HG03196 (cell line): ENCODE measurements around the gene MAGI3.
"Not testable (repeated sequence)": the region's sequence is repeated elsewhere in the genome, so short reads cannot be mapped to it uniquely, and the experiment has no call there.

Experiments used
- ATAC-seq: cut with Tn5 transposase; IDR thresholded peaks from one replicate; pipeline ENCODE4 v1.9.1; 2021; ENCODE audit not compliant: unreplicated experiment

Gene MAGI3

GRCh38 chr1:113575744-113576260 is 185.5 kb downstream of the MAGI3 start:
- not testable (repeated sequence) for ATAC-seq

GRCh38 chr1:113576271-113576670 is 186.0 kb downstream of the MAGI3 start:
- no peak for ATAC-seq

- ATAC-seq, result no peak
Measured at GRCh38 chr1:113579256-113580018, 189.1 kb downstream of the MAGI3 start.

GRCh38 chr1:113581323-113581722 is 191.0 kb downstream of the MAGI3 start:
- no peak for ATAC-seq

GRCh38 chr1:113582084-113582483 is 191.8 kb downstream of the MAGI3 start:
- ATAC-seq, result no peak

DNA sequence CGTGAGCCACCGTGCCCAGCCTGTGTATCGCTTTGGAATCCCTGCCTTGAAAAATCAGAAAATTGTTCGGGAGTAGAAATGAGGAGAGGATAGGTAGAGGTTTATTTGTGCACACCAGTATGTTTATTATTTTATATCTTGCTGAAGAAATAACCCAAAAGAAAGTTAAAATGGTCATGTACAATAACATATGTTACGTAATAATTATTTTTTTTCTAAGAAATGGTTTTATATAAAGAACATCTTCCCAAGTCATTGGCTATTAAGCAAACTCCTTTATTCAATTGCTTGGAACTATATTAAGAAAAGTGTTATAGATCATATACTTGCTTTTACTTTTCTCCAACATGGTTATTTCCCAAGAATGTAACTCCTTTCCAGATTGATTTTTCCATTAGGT is 197.2 kb downstream of the MAGI3 start:
- ATAC-seq, result no peak

DNA sequence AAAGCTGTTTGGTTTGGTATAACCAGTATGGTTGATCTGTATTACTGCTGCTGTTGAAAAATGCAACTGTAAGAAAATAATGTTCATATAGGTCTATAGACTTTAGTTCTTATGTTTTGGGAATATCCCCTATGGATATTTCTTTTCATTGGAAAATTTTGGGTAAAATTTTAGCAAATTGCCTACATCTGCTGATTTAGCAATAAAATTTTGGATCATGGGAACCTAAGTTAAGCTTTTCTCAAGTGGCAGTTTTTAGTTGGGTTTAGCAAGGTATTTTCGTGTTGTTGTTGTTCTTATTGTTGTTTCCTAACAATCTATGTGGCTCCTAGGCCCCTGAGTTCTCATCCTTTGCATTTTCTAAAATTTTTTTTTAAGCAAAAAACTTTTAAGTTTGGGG is 201.9 kb downstream of the MAGI3 start:
- no peak for ATAC-seq

- no peak for ATAC-seq
Measured at GRCh38 chr1:113593550-113594297, 203.4 kb downstream of the MAGI3 start.

DNA sequence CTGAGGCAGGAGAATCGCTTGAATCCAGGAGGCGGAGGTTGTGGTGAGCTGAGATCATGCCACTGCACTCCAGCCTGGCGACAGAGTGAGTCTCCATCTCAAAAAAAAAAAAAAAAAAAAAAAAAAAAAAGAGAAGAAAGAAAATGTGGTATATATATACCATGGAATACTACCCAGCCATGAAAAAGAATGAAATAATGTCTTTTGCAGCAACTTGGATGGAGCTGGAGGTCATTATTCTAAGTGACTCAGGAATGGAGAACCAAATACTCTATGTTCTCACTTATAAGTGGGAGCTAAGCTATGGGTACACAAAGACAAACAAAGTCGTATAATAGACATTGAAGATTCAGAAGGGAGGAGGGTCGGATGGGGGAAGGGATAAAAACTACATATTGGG is 214.2 kb downstream of the MAGI3 start:
- ATAC-seq, result not testable (repeated sequence)

DNA sequence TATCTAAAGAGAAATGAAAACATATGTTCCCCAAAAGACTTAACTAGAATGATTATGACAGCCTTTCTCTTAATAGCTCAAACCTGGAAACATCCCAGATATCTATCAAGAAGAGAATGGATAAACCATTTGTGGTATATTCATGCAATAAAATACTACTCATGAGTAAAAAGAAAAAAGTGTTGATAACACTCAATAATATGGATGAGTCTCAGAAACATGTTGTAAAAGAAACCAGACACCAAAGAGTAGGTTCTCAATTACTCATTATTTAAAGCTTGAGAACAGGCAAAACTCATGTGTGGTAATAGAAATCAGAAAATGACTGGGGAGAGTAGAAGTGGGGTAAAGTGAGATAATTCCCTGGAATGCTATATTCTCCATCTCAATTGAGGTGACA is 214.8 kb downstream of the MAGI3 start:
- ATAC-seq, result no peak

DNA sequence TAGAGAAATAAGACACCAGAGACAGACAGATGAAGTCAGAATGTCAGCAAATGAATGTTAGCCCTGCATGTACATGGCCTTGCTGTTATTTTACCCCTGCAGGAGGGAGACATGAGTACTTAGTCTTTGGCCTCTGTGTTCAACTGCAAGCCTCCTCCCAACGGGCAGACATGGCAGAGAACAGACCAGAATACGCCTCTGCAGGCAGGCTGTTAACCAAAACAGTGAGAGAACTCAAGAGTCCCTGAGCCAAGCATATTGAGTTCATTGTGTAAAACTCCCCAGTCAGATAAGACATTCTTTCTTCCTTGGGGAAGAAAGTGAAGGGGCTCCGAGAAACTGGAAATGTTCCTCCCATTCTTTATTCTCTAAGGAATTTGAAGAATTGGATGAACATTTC is 218.1 kb downstream of the MAGI3 start:
- no peak for ATAC-seq

- no peak for ATAC-seq
Measured at GRCh38 chr1:113610372-113610771, 220.1 kb downstream of the MAGI3 start.

GRCh38 chr1:113615425-113615824 is 225.1 kb downstream of the MAGI3 start:
- ATAC-seq, result no peak

DNA sequence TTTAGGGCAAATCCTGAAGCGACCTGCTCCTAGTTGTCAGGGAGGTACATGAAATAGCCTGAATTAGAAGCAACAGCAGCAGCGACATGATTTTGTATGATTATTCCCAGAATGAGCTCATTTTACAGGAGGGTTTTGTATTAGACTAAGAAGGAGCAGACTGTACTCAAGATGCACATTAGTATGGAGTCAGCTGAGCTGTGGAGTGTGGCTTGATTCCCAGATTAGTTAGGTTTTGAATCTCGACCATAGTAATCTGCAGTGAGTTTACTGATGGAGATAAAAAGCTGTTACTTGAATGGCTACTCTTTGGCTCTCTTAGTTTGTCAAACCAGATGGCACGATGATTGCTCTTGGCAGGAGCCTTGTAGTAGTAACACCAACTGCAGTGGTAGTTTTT is 225.8 kb downstream of the MAGI3 start:
- no peak for ATAC-seq

DNA sequence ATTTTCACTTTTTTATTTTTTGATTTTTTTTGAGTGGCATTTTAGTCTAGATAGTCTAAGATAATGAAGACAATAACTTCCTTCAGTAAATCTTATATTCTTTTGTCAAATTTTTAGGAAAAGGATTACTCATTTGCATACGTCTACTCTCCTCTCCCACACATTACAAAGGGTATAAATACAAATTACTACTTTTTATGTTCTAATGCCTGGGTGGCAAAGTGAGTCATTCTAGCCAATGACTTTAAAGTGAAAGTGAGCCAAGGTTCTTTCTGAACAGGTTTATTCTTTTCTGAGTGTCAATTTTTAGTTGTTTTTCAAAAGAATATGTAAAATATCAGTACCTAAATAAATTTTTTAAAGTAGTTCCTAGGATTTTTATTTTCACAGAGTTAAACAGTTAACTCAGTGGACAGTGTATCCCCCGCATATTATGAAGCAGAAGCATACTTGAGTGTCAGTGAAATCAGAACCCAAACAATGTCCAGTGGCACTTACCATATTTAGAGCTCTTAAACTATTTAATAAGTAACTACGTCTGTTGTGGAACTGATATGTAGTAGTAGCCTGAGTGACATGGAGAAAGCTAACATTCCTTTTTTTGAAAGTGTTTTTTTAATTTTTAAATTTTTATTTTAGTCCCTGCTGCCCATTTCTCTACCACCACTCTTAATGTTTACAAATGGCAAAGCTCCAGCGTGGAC is 227.3 kb downstream of the MAGI3 start:
- ATAC-seq, result no peak

- no peak for ATAC-seq
Measured at GRCh38 chr1:113628997-113629396, 238.7 kb downstream of the MAGI3 start.

GRCh38 chr1:113630340-113631327 is 240.3 kb downstream of the MAGI3 start:
- no peak for ATAC-seq

DNA sequence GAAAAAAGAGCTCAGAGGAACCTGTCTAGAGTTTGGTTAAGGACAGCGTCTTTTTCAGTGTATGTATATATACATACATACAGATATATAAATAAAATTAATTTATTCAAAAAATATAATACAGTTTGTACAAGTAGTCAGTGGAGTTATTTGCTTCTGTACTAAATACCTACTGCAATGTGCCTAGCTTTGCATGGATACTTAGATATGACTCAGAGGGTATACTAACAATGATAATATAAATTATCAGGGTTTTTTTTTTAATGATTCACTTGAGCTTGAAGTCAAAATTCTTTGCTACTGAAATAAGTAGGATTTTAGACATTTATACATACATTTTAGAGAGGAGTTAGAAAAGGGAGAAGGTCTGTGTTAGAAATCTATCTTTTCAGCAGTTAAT is 251.1 kb downstream of the MAGI3 start:
- no peak for ATAC-seq

- no peak for ATAC-seq
Measured at GRCh38 chr1:113647164-113647563, 256.8 kb downstream of the MAGI3 start.

DNA sequence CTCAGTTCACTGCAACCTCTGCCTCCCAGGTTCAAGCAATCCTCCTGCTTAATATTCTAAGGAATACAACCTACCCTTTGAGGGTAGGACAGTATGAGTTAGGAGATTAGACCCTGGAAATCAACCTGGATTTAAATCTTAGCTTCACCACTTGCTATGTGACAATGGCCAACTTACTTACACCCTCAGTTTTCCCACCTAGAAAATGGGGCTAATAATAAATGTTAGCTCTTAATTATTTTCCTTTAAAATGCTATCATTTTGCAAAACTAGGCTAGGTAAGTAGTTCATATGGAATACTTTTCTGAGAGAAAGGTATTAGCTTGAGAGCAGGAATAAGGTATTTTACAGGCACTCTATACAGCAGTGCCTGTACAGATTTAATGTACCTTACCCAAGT is 258.2 kb downstream of the MAGI3 start:
- no peak for ATAC-seq
